ENCODE measurements around the gene AFF3. TPM values are rescaled to one million over a fixed set of nuclear protein-coding genes. Genes with fewer than 3 reads are reported as not detected.

Gene AFF3
- total RNA-seq, 5 donors from 2014 or later (not counting 1 experiment from before 2014, with no cell fraction given): 9.9 to 23.5 (median 11.5) TPM

DNA sequence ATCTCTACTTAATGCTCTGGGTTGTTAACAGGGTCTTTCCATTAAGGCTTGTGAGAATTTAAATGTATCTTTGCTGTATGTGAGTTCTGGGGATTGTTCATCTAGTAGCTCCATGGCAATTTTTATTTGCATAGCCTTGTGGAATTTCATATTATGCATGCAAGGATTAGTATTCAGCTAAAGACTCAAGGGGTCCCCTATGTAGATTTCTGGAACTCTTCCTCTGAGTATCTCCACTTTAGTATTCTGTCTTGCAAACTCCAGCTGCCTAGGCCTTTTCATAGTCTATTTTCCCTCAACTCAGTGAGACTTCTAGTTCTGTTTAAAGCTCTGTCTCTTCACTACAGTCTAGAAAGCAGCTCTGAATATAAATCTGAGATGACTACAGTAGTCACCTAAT is 348.0 kb downstream of the AFF3 start:
- Mint-ChIP-seq H3K27me3 (no peaks in the 10 kb centered on the region), H3K27ac (no peak overlapping the region), H3K9me3 (peaks cover 7 to 20% (median 8%) of the 10 kb centered on the region in 3 donors), H3K36me3 (peaks cover 11% of the 10 kb centered on the region), H3K4me3 (no peak overlapping the region), H3K4me1 (no peaks in the 10 kb centered on the region)
- CTCF ChIA-PET: no interaction called here
- ATAC-seq (replicated peaks in 1 of 4) (no peak), DNase-seq (no peak)
- no peak overlapping the region for H3K27ac ChIP-seq (ENCODE audit: low read length)
- H3K9me3 ChIP-seq: peaks cover 4% of the 10 kb centered on the region
- H3K36me3 ChIP-seq (ENCODE audit: control insufficient read depth in 2 of 2, extremely low read depth in 1 of 2, insufficient read depth in 1 of 2, low read length in 1 of 2): peaks cover 0 to 2% of the 10 kb centered on the region in 2 donors
- H3K27me3 ChIP-seq (replicated peaks in 1 of 2; ENCODE audit: control insufficient read depth in 2 of 2, extremely low read depth in 1 of 2, insufficient read depth in 2 of 2, low read length in 1 of 2): no peaks in the 10 kb centered on the region
- POLR2A ChIA-PET: interaction anchor here in 1 of 2 donors (0.6 kb wide), 1 partner anchor 155 kb away, joined by 3 read pairs; no protein-coding TSS in a partner anchor
- no peak overlapping the region for H3K4me3 ChIP-seq (ENCODE audit: control insufficient read depth in 1 of 2, extremely low read depth in 1 of 2, low read length in 1 of 2)
- H3K4me1 ChIP-seq (ENCODE audit: control insufficient read depth in 1 of 2, extremely low read depth in 1 of 2, insufficient read depth in 2 of 2, low read length in 2 of 2): no peaks in the 10 kb centered on the region

DNA sequence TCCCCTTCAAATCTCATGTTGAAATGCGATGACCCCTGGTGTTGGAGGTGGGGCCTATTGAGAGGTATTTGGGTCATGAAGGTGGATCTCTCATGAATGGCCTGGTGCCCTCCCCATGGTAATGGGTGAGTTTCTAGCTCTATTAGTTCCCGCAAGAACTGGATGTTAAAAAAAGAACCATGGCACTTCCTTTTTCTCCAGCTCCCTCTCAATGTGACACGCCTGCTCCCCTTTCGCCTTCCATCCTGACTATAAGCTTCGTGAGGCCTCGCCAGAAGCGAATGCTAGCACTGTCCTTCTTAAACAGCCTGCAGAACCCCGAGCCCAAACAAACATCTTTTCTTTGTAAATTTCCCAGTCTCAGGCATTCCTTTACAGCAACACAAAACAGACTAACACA is 349.4 kb downstream of the AFF3 start:
- H3K27ac ChIP-seq (ENCODE audit: low read length): no peak overlapping the region
- WGBS (ENCODE audit: insufficient coverage): 92% methylated on average over 2 of the region's 8 CpGs
- peaks cover 0 to 3% of the 10 kb centered on the region in 2 donors for H3K36me3 ChIP-seq (ENCODE audit: control insufficient read depth in 2 of 2, extremely low read depth in 1 of 2, insufficient read depth in 1 of 2, low read length in 1 of 2)
- peaks cover 2% of the 10 kb centered on the region for H3K9me3 ChIP-seq
- no peaks in the 10 kb centered on the region for H3K4me1 ChIP-seq (ENCODE audit: control insufficient read depth in 1 of 2, extremely low read depth in 1 of 2, insufficient read depth in 2 of 2, low read length in 2 of 2)
- ChIA-PET POLR2A (no interaction called here), CTCF (no interaction called here)
- Mint-ChIP-seq H3K4me3 (no peak overlapping the region), H3K4me1 (no peaks in the 10 kb centered on the region), H3K27me3 (no peaks in the 10 kb centered on the region), H3K36me3 (peaks cover 10% of the 10 kb centered on the region), H3K27ac (no peak overlapping the region), H3K9me3 (peaks cover 7 to 18% (median 8%) of the 10 kb centered on the region in 3 donors)
- H3K4me3 ChIP-seq (ENCODE audit: control insufficient read depth in 1 of 2, extremely low read depth in 1 of 2, low read length in 1 of 2): no peak overlapping the region
- DNase-seq: no peak
- no peak for ATAC-seq (replicated peaks in 1 of 4)
- H3K27me3 ChIP-seq (replicated peaks in 1 of 2; ENCODE audit: control insufficient read depth in 2 of 2, extremely low read depth in 1 of 2, insufficient read depth in 2 of 2, low read length in 1 of 2): no peaks in the 10 kb centered on the region

DNA sequence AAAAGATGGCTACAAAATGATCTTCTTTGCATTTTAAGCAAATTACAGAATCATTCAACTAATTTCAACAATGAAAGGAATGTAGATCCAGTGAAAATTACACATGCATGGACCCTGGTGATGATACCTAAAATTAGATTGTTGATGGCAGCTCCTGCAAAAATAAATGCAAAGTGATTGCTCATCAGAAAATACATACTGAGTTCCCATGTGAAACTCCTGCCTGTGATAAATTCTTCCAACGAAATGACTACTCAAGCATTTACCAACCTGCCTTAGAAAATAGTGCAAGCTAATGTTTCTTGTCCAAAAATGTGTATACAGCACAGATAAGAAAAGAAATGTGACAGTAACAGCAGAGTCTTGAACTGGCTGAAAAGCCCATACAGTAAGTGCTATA is 352.5 kb downstream of the AFF3 start:
- Mint-ChIP-seq H3K4me1 (no peaks in the 10 kb centered on the region), H3K27ac (no peak overlapping the region), H3K4me3 (no peak overlapping the region), H3K27me3 (no peaks in the 10 kb centered on the region), H3K36me3 (no peaks in the 10 kb centered on the region), H3K9me3 (no peaks in the 10 kb centered on the region)
- H3K9me3 ChIP-seq: no peaks in the 10 kb centered on the region
- POLR2A ChIA-PET: no interaction called here
- H3K27me3 ChIP-seq (replicated peaks in 1 of 2; ENCODE audit: control insufficient read depth in 2 of 2, extremely low read depth in 1 of 2, insufficient read depth in 2 of 2, low read length in 1 of 2): no peaks in the 10 kb centered on the region
- CTCF ChIA-PET: no interaction called here
- no peak for ATAC-seq (replicated peaks in 1 of 4)
- no peaks in the 10 kb centered on the region for H3K4me1 ChIP-seq (ENCODE audit: control insufficient read depth in 1 of 2, extremely low read depth in 1 of 2, insufficient read depth in 2 of 2, low read length in 2 of 2)
- DNase-seq: no peak
- WGBS (ENCODE audit: insufficient coverage): no CpG with 5 or more reads among the region's 1 CpG
- no peak overlapping the region for H3K27ac ChIP-seq (ENCODE audit: low read length)
- no peak overlapping the region for H3K4me3 ChIP-seq (ENCODE audit: control insufficient read depth in 1 of 2, extremely low read depth in 1 of 2, low read length in 1 of 2)
- peaks cover 0 to 3% of the 10 kb centered on the region in 2 donors for H3K36me3 ChIP-seq (ENCODE audit: control insufficient read depth in 2 of 2, extremely low read depth in 1 of 2, insufficient read depth in 1 of 2, low read length in 1 of 2)

DNA sequence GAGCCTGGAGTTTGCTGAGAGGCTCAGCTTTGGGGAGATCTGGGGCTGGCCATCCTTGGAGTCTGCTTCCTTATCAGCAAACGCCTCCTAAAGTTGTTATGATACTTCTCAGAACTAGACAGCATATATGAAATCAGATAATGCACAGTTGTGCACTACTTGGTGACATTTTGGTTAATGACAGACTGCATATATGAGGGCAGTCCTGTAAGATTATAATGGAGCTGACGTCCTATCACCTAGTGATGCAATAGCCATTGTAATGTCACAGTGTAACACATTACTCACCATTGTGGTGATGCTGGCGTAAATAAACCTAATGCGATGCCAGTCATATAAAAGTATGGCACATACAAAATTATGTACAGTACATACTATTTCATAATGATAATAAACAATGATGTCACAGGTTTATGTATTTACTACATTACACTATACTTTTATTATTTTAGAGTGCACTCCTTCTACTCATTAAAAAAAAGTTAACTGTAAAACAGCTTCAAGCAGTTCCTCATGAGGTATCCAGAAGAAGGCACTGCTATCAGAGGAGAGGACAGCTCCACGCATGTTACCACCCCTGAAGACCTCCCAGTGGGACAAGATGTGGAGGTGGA is 354.5 kb downstream of the AFF3 start:
- ChIA-PET POLR2A (no interaction called here), CTCF (no interaction called here)
- H3K36me3 ChIP-seq (ENCODE audit: control insufficient read depth in 2 of 2, extremely low read depth in 1 of 2, insufficient read depth in 1 of 2, low read length in 1 of 2): peaks cover 0 to 3% of the 10 kb centered on the region in 2 donors
- 86% methylated on average over 1 of the region's 5 CpGs for WGBS (ENCODE audit: insufficient coverage)
- no peak overlapping the region for H3K4me3 ChIP-seq (ENCODE audit: control insufficient read depth in 1 of 2, extremely low read depth in 1 of 2, low read length in 1 of 2)
- H3K27ac ChIP-seq (ENCODE audit: low read length): no peak overlapping the region
- no peaks in the 10 kb centered on the region for H3K4me1 ChIP-seq (ENCODE audit: control insufficient read depth in 1 of 2, extremely low read depth in 1 of 2, insufficient read depth in 2 of 2, low read length in 2 of 2)
- Mint-ChIP-seq H3K27ac (no peak overlapping the region), H3K4me1 (no peaks in the 10 kb centered on the region), H3K36me3 (no peaks in the 10 kb centered on the region), H3K4me3 (no peak overlapping the region), H3K27me3 (no peaks in the 10 kb centered on the region), H3K9me3 (no peaks in the 10 kb centered on the region)
- no peak for ATAC-seq (replicated peaks in 1 of 4)
- H3K9me3 ChIP-seq: no peaks in the 10 kb centered on the region
- no peak for DNase-seq
- H3K27me3 ChIP-seq (replicated peaks in 1 of 2; ENCODE audit: control insufficient read depth in 2 of 2, extremely low read depth in 1 of 2, insufficient read depth in 2 of 2, low read length in 1 of 2): no peaks in the 10 kb centered on the region

DNA sequence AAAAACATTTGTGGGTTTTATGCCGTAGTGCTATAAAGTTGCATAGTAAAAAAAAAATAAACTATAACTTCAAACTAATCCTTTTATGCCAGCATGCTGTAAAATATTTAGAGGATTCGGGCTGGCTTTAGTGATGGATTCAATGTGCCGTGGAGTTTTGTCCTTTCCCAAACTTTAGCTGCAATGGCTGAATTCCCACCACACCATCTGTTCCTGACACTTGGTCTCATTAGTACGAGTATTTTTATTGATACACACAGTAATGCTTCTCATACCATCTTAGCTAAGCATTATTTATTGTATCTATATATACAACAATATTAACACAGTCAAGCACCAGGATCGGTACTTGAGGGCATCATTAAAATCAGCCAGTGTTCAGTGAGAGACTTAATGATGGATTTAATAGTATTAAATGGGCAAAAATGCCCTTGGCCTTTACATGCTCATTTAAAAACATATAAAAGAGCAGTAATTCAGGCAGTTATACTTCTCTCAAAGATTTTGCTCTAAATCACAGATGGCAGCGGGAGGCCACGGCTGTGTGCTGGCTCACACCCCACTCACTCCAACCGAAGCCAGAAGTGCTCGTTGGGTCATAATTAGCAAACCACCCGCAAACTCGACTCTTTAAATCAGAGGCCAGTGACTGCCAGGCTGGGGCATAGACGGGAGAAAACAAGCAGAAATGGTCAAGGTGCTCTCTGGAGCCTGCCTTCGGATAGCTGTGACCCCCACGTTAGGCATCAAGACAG is 355.6 kb downstream of the AFF3 start:
- Mint-ChIP-seq H3K4me1 (no peaks in the 10 kb centered on the region), H3K4me3 (no peak overlapping the region), H3K9me3 (no peaks in the 10 kb centered on the region), H3K27me3 (no peaks in the 10 kb centered on the region), H3K27ac (no peak overlapping the region), H3K36me3 (no peaks in the 10 kb centered on the region)
- Histone ChIP-seq H3K9me3 (no peaks in the 10 kb centered on the region), H3K4me1 (ENCODE audit: control insufficient read depth in 1 of 2, extremely low read depth in 1 of 2, insufficient read depth in 2 of 2, low read length in 2 of 2) (no peaks in the 10 kb centered on the region), H3K27ac (ENCODE audit: low read length) (no peak overlapping the region), H3K36me3 (ENCODE audit: control insufficient read depth in 2 of 2, extremely low read depth in 1 of 2, insufficient read depth in 1 of 2, low read length in 1 of 2) (peaks cover 0 to 3% of the 10 kb centered on the region in 2 donors), H3K4me3 (ENCODE audit: control insufficient read depth in 1 of 2, extremely low read depth in 1 of 2, low read length in 1 of 2) (no peak overlapping the region), H3K27me3 (replicated peaks in 1 of 2; ENCODE audit: control insufficient read depth in 2 of 2, extremely low read depth in 1 of 2, insufficient read depth in 2 of 2, low read length in 1 of 2) (no peaks in the 10 kb centered on the region)
- WGBS (ENCODE audit: insufficient coverage): 87% methylated on average over 6 of the region's 14 CpGs
- no peak for ATAC-seq (replicated peaks in 1 of 4)
- no peak for DNase-seq
- CTCF ChIA-PET: no interaction called here
- POLR2A ChIA-PET: no interaction called here

DNA sequence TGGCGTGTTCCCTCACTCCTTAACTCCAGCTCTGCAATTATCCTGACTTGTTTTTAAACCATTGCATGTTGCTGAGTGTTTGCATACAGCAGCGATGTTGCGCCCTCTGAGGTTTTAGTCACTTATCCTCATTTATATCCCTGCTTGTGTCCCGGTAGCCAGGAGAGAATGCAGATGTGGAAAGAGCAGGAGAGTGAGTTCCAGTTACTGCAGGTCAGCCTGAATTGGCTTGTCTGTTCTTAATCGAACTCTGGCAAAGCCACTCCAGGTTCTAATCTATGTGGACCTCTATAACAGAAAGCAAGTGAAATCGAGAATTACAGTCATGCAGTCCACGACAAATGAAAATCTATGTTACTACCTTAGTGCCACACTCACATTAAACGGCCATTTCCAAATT is 357.4 kb downstream of the AFF3 start:
- Mint-ChIP-seq H3K9me3 (peaks cover 0 to 13% (median 7%) of the 10 kb centered on the region in 3 donors), H3K4me3 (no peak overlapping the region), H3K4me1 (no peaks in the 10 kb centered on the region), H3K36me3 (peaks cover 8% of the 10 kb centered on the region), H3K27ac (no peak overlapping the region), H3K27me3 (no peaks in the 10 kb centered on the region)
- Histone ChIP-seq H3K36me3 (ENCODE audit: control insufficient read depth in 2 of 2, extremely low read depth in 1 of 2, insufficient read depth in 1 of 2, low read length in 1 of 2) (peaks cover 0 to 3% of the 10 kb centered on the region in 2 donors), H3K4me1 (ENCODE audit: control insufficient read depth in 1 of 2, extremely low read depth in 1 of 2, insufficient read depth in 2 of 2, low read length in 2 of 2) (no peaks in the 10 kb centered on the region), H3K27me3 (replicated peaks in 1 of 2; ENCODE audit: control insufficient read depth in 2 of 2, extremely low read depth in 1 of 2, insufficient read depth in 2 of 2, low read length in 1 of 2) (no peaks in the 10 kb centered on the region), H3K4me3 (ENCODE audit: control insufficient read depth in 1 of 2, extremely low read depth in 1 of 2, low read length in 1 of 2) (no peak overlapping the region), H3K27ac (ENCODE audit: low read length) (no peak overlapping the region), H3K9me3 (no peaks in the 10 kb centered on the region)
- DNase-seq: no peak
- no peak for ATAC-seq (replicated peaks in 1 of 4)
- CTCF ChIA-PET: no interaction called here
- 81% methylated on average over 4 of the region's 8 CpGs for WGBS (ENCODE audit: insufficient coverage)
- POLR2A ChIA-PET: no interaction called here

Data from T-cell (primary cell).